ENCODE measurements around the gene FTCD. TPM values are rescaled to one million over a fixed set of nuclear protein-coding genes. Genes with fewer than 3 reads are reported as not detected.

FTCD gene
- total RNA-seq, 2 experiments from 2014 or later = 0.06 to 1.1 TPM

DNA sequence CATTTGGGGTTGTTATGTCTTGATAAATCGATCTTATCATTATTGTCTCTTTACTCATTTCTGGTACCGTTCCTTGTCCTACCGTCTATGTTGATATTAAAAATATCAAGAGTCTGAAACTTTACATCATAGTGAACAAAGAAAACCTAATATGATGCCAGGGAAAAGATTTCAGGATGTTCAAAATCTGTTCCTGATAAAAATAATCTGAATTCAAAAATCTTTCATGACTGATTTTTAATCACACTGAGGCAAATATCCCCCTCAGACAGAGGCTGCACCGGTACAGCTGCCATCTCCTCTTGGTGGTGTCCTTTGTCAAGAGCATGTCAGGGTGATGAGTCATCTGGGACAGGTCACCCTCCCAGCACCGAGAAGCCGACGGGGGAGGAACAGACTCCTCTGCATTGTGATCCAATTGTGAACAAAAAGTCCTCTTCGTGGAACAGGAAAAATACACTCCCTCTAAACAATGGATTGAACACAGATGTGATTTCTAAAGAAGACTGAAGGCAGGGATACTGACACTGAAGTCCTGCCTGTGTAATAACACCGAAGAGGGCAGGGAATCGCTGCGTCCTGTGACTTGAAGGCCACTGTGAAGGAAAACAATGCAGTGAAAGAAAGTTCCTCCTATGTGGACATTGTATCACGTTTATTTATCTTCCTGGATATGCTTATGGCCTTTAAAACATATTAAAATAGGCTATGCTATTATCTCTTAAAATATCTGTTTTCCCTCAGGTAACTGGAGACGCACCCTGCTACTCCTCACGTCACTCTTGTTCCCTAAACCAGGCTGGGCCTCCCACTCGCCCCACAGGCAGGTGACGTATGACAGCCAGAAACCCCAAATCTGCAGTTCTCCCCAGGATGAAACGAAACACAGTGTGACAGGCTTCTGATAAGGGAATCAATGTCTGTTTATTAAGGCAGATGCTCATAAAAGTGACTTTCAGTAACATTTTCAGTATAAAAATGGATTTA, 33.1 kb upstream of the FTCD start:
- Histone ChIP-seq H3K4me1 (ENCODE audit: insufficient read depth, low read length, poor library complexity, severe bottlenecking) (peaks cover 6% of the 10 kb centered on the region), H4K20me1 (ENCODE audit: insufficient read depth, low read length) (no peaks in the 10 kb centered on the region), H2AFZ (ENCODE audit: low read length) (no peak overlapping the region), H3K4me2 (ENCODE audit: low read length) (no peak overlapping the region), H3K9me3 (ENCODE audit: low read length) (no peaks in the 10 kb centered on the region), H3K36me3 (ENCODE audit: insufficient read depth, low read length) (peaks cover 13% of the 10 kb centered on the region), H3K4me3 (ENCODE audit: low read depth, low read length, poor library complexity, severe bottlenecking) (no peak overlapping the region), H3K27ac (ENCODE audit: low read depth, low read length, poor library complexity, severe bottlenecking) (no peak overlapping the region), H3K9me2 (ENCODE audit: insufficient read depth, low read length) (no peaks in the 10 kb centered on the region), H3K79me2 (ENCODE audit: insufficient read depth, low read depth, low read length) (no peaks in the 10 kb centered on the region)
- BruUV-seq (replicated peaks) = no TSS peak
- DNase-seq (ENCODE audit: low spot score) = no peak
- intact Hi-C loops (cut with micrococcal nuclease; ENCODE audit: unreplicated experiment) = no loop called here
- CTCF ChIA-PET (ENCODE audit: unreplicated experiment) = interaction anchor here (0.6 kb wide), 1 partner anchor 136 kb away, joined by 6 read pairs; no protein-coding TSS in a partner anchor
- POLR2A ChIA-PET = interaction anchor here (0.6 kb wide), 1 partner anchor 339 kb away, joined by 3 read pairs; no protein-coding TSS in a partner anchor
- no peak for TF ChIP-seq EZH2phosphoT487 (IDR thresholded peaks at IDR 0.05; ENCODE audit: borderline replicate concordance, low read depth, low read length)
- TF ChIP-seq, protein P1, sequence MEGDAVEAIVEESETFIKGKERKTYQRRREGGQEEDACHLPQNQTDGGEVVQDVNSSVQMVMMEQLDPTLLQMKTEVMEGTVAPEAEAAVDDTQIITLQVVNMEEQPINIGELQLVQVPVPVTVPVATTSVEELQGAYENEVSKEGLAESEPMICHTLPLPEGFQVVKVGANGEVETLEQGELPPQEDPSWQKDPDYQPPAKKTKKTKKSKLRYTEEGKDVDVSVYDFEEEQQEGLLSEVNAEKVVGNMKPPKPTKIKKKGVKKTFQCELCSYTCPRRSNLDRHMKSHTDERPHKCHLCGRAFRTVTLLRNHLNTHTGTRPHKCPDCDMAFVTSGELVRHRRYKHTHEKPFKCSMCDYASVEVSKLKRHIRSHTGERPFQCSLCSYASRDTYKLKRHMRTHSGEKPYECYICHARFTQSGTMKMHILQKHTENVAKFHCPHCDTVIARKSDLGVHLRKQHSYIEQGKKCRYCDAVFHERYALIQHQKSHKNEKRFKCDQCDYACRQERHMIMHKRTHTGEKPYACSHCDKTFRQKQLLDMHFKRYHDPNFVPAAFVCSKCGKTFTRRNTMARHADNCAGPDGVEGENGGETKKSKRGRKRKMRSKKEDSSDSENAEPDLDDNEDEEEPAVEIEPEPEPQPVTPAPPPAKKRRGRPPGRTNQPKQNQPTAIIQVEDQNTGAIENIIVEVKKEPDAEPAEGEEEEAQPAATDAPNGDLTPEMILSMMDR (conservative IDR thresholded peaks at IDR 0.05; ENCODE audit: low read length) = no peak

DNA sequence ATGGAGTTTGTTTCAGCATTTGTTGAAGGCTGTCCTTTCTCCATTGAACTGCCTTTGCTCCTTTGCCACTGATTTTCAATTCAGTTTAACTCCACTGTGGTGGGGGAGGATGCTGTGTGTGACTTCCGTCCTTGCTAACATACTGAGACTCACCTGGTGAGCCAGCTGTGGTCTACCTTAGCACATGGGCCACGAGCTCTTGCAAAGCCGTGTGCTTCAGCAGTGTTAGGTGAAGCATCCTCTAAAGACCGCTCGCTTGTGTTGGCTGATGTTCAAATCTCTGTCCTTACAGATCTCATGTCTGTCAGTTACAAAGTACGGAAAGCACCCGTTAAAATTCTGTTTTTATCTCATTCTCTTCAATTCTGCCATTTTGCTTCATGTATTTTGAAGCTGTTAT, 32.4 kb upstream of the FTCD start:
- Histone ChIP-seq H3K4me2 (ENCODE audit: low read length) (no peak overlapping the region), H3K9me3 (ENCODE audit: low read length) (no peaks in the 10 kb centered on the region), H3K79me2 (ENCODE audit: insufficient read depth, low read depth, low read length) (no peaks in the 10 kb centered on the region), H3K4me3 (ENCODE audit: low read depth, low read length, poor library complexity, severe bottlenecking) (no peak overlapping the region), H3K27ac (ENCODE audit: low read depth, low read length, poor library complexity, severe bottlenecking) (no peak overlapping the region), H3K36me3 (ENCODE audit: insufficient read depth, low read length) (peaks cover 6% of the 10 kb centered on the region; the same call in 1 of the 2 replicates), H2AFZ (ENCODE audit: low read length) (no peak overlapping the region), H4K20me1 (ENCODE audit: insufficient read depth, low read length) (no peaks in the 10 kb centered on the region), H3K9me2 (ENCODE audit: insufficient read depth, low read length) (no peaks in the 10 kb centered on the region), H3K4me1 (ENCODE audit: insufficient read depth, low read length, poor library complexity, severe bottlenecking) (peaks cover 6% of the 10 kb centered on the region)
- BruUV-seq (replicated peaks) = no TSS peak
- no peak for DNase-seq (ENCODE audit: low spot score)
- intact Hi-C loops (cut with micrococcal nuclease; ENCODE audit: unreplicated experiment) = no loop called here
- ChIA-PET POLR2A (interaction anchor here (0.6 kb wide), 1 partner anchor 340 kb away, joined by 3 read pairs; no protein-coding TSS in a partner anchor), CTCF (ENCODE audit: unreplicated experiment) (interaction anchor here (0.6 kb wide), 1 partner anchor 137 kb away, joined by 6 read pairs; no protein-coding TSS in a partner anchor)
- TF ChIP-seq, protein P1 (conservative IDR thresholded peaks at IDR 0.05; ENCODE audit: low read length) = no peak
- TF ChIP-seq EZH2phosphoT487 (IDR thresholded peaks at IDR 0.05; ENCODE audit: borderline replicate concordance, low read depth, low read length) = no peak
